SK-N-SH (cell line): Measurements from ENCODE around the gene IGDCC3. TPM values are rescaled to one million over a fixed set of nuclear protein-coding genes. Genes with fewer than 3 reads are reported as not detected.

Experiments
- CTCF ChIA-PET: fragments of 300-600, 350-600 bp; formaldehyde crosslinking; extraction: SDS; loops from one replicate; lab custom pipeline; 2021; lab: Yijun Ruan, JAX
- POLR2A ChIA-PET: fragments of 350-600 bp; sonication (Branson Sonifier 250); formaldehyde crosslinking; extraction: SDS; loops from one replicate; lab custom pipeline; 2020; ENCODE audit warnings: antibody characterized with exemption, inconsistent platforms; lab: Yijun Ruan, JAX
- DNase-seq: peaks from one replicate; pipeline ENCODE4 v3.0.0; 2012
- H2AFZ ChIP-seq: fragments of 200-600 bp; sonication (generic); 2 replicates; pipeline ENCODE4 v1.8.1; 2016; ENCODE audit warnings: antibody characterized with exemption, mild to moderate bottlenecking, low read depth
- H3F3A ChIP-seq: fragments of 200-600 bp; sonication (generic); replicated peaks from 2 replicates; pipeline ENCODE3; 2016; ENCODE audit warnings: antibody characterized with exemption, mild to moderate bottlenecking; ENCODE audit not compliant: insufficient read depth
- H3K27ac ChIP-seq, 2 experiments: fragments of 200-500 bp in 1 of 2; fragments of 200-600 bp in 1 of 2; sonication (Bioruptor generic) in 1 of 2; sonication (generic), shearing (Covaris generic) in 1 of 2; 2 replicates each; pipeline versions ENCODE4 v1.5.1 to v1.6.1; 2014 to 2016; ENCODE audit warnings: low read depth in 2 of 2, inconsistent platforms in 1 of 2, low read length in 1 of 2, mild to moderate bottlenecking in 1 of 2, mixed read lengths in 1 of 2
- H3K27me3 ChIP-seq: fragments of 200-600 bp; sonication (generic), shearing (Covaris generic); 2 replicates; pipeline ENCODE4 v1.6.1; 2016; ENCODE audit warnings: mixed run types; ENCODE audit not compliant: insufficient read depth
- H3K36me3 ChIP-seq, 2 experiments: fragments of 200-500 bp in 1 of 2; fragments of 200-600 bp in 1 of 2; sonication (Bioruptor generic) in 1 of 2; sonication (generic) in 1 of 2; replicated peaks in 1 of 2; 2 replicates each; pipeline versions ENCODE3 to v1.5.1; 2014 to 2016; ENCODE audit warnings: low read length in 1 of 2, mild to moderate bottlenecking in 1 of 2; ENCODE audit not compliant: insufficient read depth in 2 of 2, control insufficient read depth in 1 of 2
- H3K4me1 ChIP-seq, 2 experiments: fragments of 200-500 bp in 1 of 2; fragments of 200-600 bp in 1 of 2; sonication (Bioruptor generic) in 1 of 2; sonication (generic), shearing (Covaris generic) in 1 of 2; 2 replicates each; pipeline versions ENCODE4 v1.5.1 to v1.6.1; 2014 to 2016; ENCODE audit warnings: low read depth in 1 of 2, low read length in 1 of 2, mixed run types in 1 of 2; ENCODE audit not compliant: insufficient read depth in 2 of 2, control insufficient read depth in 1 of 2
- H3K4me2 ChIP-seq: fragments of 200-600 bp; sonication (generic), shearing (Covaris generic); 2 replicates; pipeline ENCODE4 v1.6.1; 2017; ENCODE audit warnings: mixed run types
- H3K4me3 ChIP-seq, 2 experiments: fragments of 200-500 bp in 1 of 2; fragments of 200-600 bp in 1 of 2; sonication (Bioruptor generic) in 1 of 2; sonication (generic), shearing (Covaris generic) in 1 of 2; 2 replicates each; pipeline versions ENCODE4 v1.5.1 to v1.8.1; 2014 to 2016; ENCODE audit warnings: low read depth in 2 of 2, inconsistent platforms in 1 of 2, low read length in 1 of 2, mild to moderate bottlenecking in 1 of 2, mixed read lengths in 1 of 2, moderate library complexity in 1 of 2
- H3K79me2 ChIP-seq: fragments of 200-600 bp; sonication (generic); 2 replicates; pipeline ENCODE4 v1.8.1; 2017; ENCODE audit warnings: mild to moderate bottlenecking; ENCODE audit not compliant: insufficient read depth
- H3K9ac ChIP-seq: fragments of 200-600 bp; sonication (generic); 2 replicates; pipeline ENCODE4 v1.6.1; 2017; ENCODE audit warnings: mixed run types
- H3K9me2 ChIP-seq: fragments of 200-600 bp; sonication (generic); 2 replicates; pipeline ENCODE4 v1.6.1; 2017; ENCODE audit warnings: mixed run types
- H3K9me3 ChIP-seq: fragments of 200-600 bp; sonication (generic); 2 replicates; pipeline ENCODE4 v1.6.1; 2017; ENCODE audit warnings: mixed run types, mild to moderate bottlenecking, moderate library complexity
- H4K20me1 ChIP-seq: fragments of 200-600 bp; sonication (generic); 2 replicates; pipeline ENCODE4 v1.6.1; 2017; ENCODE audit warnings: mild to moderate bottlenecking, mixed run types; ENCODE audit not compliant: insufficient read depth
- CHD2 ChIP-seq: fragments of 150-350 bp; IDR thresholded peaks from 2 replicates; pipeline ENCODE4 v1.6.1; 2018; ENCODE audit warnings: low read length; ENCODE audit not compliant: partially characterized antibody
- FOSL2 ChIP-seq: IDR thresholded peaks from 2 replicates; pipeline ENCODE4 v1.4.0; 2012; ENCODE audit warnings: low read depth, mild to moderate bottlenecking, moderate library complexity, borderline replicate concordance
- FOXJ3 ChIP-seq: sonication (generic); formaldehyde crosslinking; IDR thresholded peaks from 2 replicates; pipeline ENCODE4 v1.5.1; 2020; ENCODE audit warnings: mild to moderate bottlenecking, missing genetic modification reagents
- FOXM1 ChIP-seq: IDR thresholded peaks from 2 replicates; pipeline ENCODE4 v1.4.0; 2012; ENCODE audit warnings: low read depth, mild to moderate bottlenecking
- GABPA ChIP-seq: IDR thresholded peaks from 2 replicates; pipeline ENCODE4 v1.4.0; 2012; ENCODE audit warnings: low read depth, mild to moderate bottlenecking
- JUND ChIP-seq: IDR thresholded peaks from 2 replicates; pipeline ENCODE4 v1.4.0; 2012
- NFIC ChIP-seq: IDR thresholded peaks from 2 replicates; pipeline ENCODE4 v1.4.0; 2012; ENCODE audit warnings: borderline replicate concordance
- SMC3 ChIP-seq: IDR thresholded peaks from 2 replicates; pipeline ENCODE4 v1.6.1; 2012; ENCODE audit warnings: low read depth, low read length, improper control_type of control experiment
- TAF1 ChIP-seq: IDR thresholded peaks from 2 replicates; pipeline ENCODE4 v1.6.1; 2012; ENCODE audit warnings: low read depth, mild to moderate bottlenecking, low read length, moderate library complexity, borderline replicate concordance
- TCF12 ChIP-seq: IDR thresholded peaks from 2 replicates; pipeline ENCODE4 v1.4.0; 2012
- TEAD4 ChIP-seq: IDR thresholded peaks from 2 replicates; pipeline ENCODE4 v1.4.0; 2012; ENCODE audit warnings: mild to moderate bottlenecking, borderline replicate concordance; ENCODE audit not compliant: insufficient read depth
- WGBS: methylation state at CpG from one replicate; pipeline ENCODE4 v1.1.6; 2017; ENCODE audit warnings: low lambda C conversion rate; 5-methylcytosine and 5-hydroxymethylcytosine counted together
- polyA plus RNA-seq, 3 experiments: library from polyadenylated mRNA; depleted of rRNA; stranded (reverse); fragments of >200 nt; gene quantifications; 2 replicates each; pipeline ENCODE4 v1.2.3, GENCODE V29; 2012
- TF ChIP-seq, protein P1 (sequence below): IDR thresholded peaks from 2 replicates; pipeline ENCODE4 v1.4.0; 2012; ENCODE audit warnings: low read depth, borderline replicate concordance
- TF ChIP-seq, protein P2 (sequence below): IDR thresholded peaks from 2 replicates; pipeline ENCODE4 v1.4.0; 2012; ENCODE audit warnings: low read depth, borderline replicate concordance
- TF ChIP-seq, protein P3 (sequence below): IDR thresholded peaks from 2 replicates; pipeline ENCODE4 v1.6.1; 2012; ENCODE audit warnings: mild to moderate bottlenecking, low read depth, low read length, moderate library complexity

The IGDCC3 gene
- polyA plus RNA-seq, 1 of the 3 experiments (the other 2 are of a cell fraction), result 0.43 TPM

DNA sequence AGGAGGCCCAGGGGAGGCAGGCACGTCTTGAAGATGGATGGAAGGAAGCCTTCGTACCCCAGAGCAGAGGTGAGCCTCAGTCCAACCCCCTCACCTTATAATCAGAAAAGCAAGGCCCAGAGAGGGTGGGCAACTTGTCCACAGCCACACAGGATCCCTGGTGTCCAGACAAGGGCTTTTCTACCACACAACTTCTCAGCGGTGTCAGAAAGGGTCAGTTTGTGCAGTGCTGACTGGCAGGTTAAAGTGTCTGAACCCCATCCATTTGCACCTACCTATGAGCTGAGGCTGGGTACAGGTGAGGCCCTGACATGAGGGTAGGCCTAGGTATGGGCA is 8.6 kb downstream of the IGDCC3 start:
- no peaks in the 10 kb centered on the region for H3K36me3 ChIP-seq
- DNase-seq, result no peak
- no peak overlapping the region for H3K9ac ChIP-seq
- no peak overlapping the region for H3K4me3 ChIP-seq
- H3K4me2 ChIP-seq, result no peak overlapping the region
- 68% methylated on average over 3 of the region's 3 CpGs for WGBS
- no peaks in the 10 kb centered on the region for H3K9me3 ChIP-seq
- ChIA-PET CTCF (interaction anchor here (2.1 to 37.1 kb wide), 3 partner anchors 16 to 47 kb away, joined by 6 to 969 read pairs (median 9); no protein-coding TSS in a partner anchor), POLR2A (no interaction called here)
- no peaks in the 10 kb centered on the region for H3K27me3 ChIP-seq
- H3K79me2 ChIP-seq, result no peaks in the 10 kb centered on the region
- H3K9me2 ChIP-seq, result no peaks in the 10 kb centered on the region
- H4K20me1 ChIP-seq, result no peaks in the 10 kb centered on the region
- H3K4me1 ChIP-seq, result peaks cover 0 to 19% of the 10 kb centered on the region in 2 experiments; a peak in 1 of 4 replicates
- no peak for TF ChIP-seq GABPA
- peaks cover 1% of the 10 kb centered on the region for H3F3A ChIP-seq
- H2AFZ ChIP-seq, result no peak overlapping the region
- no peak overlapping the region for H3K27ac ChIP-seq

DNA sequence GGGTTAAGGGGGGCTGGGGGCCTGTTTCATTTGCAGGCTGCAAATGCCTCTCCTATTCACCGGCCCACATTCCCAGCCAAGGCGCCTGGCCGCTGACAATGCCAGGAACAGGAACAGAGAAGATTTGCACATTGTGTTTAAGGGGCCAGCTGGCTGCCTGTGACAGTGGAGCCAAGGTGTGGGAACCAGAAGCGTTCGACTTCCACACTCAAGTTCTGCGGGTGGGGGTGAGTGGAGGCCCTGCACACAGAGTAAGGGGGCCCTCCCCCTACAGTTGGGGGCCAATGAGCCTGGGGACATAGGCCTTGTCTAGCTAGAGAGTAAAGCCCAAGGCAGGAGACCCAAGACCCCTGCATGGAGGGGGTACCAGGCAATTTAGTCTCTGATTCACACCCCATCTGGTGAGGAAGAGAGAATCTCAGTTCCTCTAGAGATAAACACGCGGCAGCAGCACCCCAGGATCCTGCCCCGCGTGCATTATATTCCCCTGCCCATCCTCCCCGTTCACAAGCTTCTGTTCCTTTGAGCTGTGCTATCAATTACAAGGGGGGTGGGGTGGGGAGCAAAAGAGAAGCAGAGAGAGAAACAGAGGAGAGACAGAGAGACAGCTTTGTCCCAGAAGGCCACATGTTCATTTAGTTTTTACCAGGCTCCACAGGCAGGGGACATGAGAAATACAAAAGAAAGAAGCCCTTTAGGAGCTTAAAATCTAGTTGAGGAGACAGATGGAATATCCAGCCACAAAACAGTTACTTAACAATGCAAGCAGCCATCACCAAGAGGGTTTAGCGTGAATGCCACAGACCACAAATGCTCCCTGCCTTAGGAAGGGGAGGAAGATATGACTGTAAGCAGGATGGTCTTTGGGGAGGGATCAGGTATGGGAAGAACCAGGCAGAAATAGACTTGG is 9.2 kb downstream of the IGDCC3 start:
- H3K27me3 ChIP-seq, result no peaks in the 10 kb centered on the region

More for the DNA sequence above, 9.2 kb downstream of the IGDCC3 start:
- Histone ChIP-seq H3K9me2 (no peaks in the 10 kb centered on the region), H3K4me1 (peaks cover 0 to 19% of the 10 kb centered on the region in 2 experiments; a peak in 1 of 4 replicates), H3K4me2 (no peak overlapping the region), H3K27ac (no peak overlapping the region; a peak in 1 of 4 replicates), H3F3A (no peaks in the 10 kb centered on the region), H3K36me3 (no peaks in the 10 kb centered on the region), H2AFZ (no peak overlapping the region), H3K9me3 (no peaks in the 10 kb centered on the region), H4K20me1 (no peaks in the 10 kb centered on the region), H3K4me3 (no peak overlapping the region), H3K9ac (no peak overlapping the region), H3K79me2 (no peaks in the 10 kb centered on the region)
- peak; percentile 64 for DNase-seq
- WGBS, result 77% methylated on average over 12 of the region's 12 CpGs
- CTCF ChIA-PET, result interaction anchor here (1.0 to 37.1 kb wide), 5 partner anchors 10 to 46 kb away, joined by 3 to 969 read pairs (median 6); no protein-coding TSS in a partner anchor
- POLR2A ChIA-PET, result no interaction called here
- TF ChIP-seq, protein P1, sequence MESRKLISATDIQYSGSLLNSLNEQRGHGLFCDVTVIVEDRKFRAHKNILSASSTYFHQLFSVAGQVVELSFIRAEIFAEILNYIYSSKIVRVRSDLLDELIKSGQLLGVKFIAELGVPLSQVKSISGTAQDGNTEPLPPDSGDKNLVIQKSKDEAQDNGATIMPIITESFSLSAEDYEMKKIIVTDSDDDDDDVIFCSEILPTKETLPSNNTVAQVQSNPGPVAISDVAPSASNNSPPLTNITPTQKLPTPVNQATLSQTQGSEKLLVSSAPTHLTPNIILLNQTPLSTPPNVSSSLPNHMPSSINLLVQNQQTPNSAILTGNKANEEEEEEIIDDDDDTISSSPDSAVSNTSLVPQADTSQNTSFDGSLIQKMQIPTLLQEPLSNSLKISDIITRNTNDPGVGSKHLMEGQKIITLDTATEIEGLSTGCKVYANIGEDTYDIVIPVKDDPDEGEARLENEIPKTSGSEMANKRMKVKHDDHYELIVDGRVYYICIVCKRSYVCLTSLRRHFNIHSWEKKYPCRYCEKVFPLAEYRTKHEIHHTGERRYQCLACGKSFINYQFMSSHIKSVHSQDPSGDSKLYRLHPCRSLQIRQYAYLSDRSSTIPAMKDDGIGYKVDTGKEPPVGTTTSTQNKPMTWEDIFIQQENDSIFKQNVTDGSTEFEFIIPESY, result no peak
- TF ChIP-seq JUND, result no peak
- no peak for TF ChIP-seq NFIC
- TF ChIP-seq CHD2, result no peak
- TF ChIP-seq, protein P2, sequence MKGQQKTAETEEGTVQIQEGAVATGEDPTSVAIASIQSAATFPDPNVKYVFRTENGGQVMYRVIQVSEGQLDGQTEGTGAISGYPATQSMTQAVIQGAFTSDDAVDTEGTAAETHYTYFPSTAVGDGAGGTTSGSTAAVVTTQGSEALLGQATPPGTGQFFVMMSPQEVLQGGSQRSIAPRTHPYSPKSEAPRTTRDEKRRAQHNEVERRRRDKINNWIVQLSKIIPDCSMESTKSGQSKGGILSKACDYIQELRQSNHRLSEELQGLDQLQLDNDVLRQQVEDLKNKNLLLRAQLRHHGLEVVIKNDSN, result no peak
- TF ChIP-seq, protein P3, sequence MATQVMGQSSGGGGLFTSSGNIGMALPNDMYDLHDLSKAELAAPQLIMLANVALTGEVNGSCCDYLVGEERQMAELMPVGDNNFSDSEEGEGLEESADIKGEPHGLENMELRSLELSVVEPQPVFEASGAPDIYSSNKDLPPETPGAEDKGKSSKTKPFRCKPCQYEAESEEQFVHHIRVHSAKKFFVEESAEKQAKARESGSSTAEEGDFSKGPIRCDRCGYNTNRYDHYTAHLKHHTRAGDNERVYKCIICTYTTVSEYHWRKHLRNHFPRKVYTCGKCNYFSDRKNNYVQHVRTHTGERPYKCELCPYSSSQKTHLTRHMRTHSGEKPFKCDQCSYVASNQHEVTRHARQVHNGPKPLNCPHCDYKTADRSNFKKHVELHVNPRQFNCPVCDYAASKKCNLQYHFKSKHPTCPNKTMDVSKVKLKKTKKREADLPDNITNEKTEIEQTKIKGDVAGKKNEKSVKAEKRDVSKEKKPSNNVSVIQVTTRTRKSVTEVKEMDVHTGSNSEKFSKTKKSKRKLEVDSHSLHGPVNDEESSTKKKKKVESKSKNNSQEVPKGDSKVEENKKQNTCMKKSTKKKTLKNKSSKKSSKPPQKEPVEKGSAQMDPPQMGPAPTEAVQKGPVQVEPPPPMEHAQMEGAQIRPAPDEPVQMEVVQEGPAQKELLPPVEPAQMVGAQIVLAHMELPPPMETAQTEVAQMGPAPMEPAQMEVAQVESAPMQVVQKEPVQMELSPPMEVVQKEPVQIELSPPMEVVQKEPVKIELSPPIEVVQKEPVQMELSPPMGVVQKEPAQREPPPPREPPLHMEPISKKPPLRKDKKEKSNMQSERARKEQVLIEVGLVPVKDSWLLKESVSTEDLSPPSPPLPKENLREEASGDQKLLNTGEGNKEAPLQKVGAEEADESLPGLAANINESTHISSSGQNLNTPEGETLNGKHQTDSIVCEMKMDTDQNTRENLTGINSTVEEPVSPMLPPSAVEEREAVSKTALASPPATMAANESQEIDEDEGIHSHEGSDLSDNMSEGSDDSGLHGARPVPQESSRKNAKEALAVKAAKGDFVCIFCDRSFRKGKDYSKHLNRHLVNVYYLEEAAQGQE, result no peak
- no peak for TF ChIP-seq FOXM1
- no peak for TF ChIP-seq SMC3
- no peak for TF ChIP-seq FOSL2
- no peak for TF ChIP-seq TEAD4
- no peak for TF ChIP-seq FOXJ3
- no peak for TF ChIP-seq TCF12
- TF ChIP-seq TAF1, result no peak
- TF ChIP-seq, all 33 proteins: peak for 0
